HG02610 (cell line): ENCODE measurements around the gene UST.
"Not testable (repeated sequence)": the region's sequence is repeated elsewhere in the genome, so short reads cannot be mapped to it uniquely, and the experiment has no call there.

Source experiments
- ATAC-seq: cut with Tn5 transposase; IDR thresholded peaks from one replicate; pipeline ENCODE4 v1.9.1; 2021; ENCODE audit warnings: mild to moderate bottlenecking, moderate library complexity; ENCODE audit not compliant: unreplicated experiment

Gene UST

GRCh38 chr6:148967541-148967956, 220.7 kb downstream of the UST start:
- no peak for ATAC-seq

GRCh38 chr6:148968771-148969602, 222.2 kb downstream of the UST start:
- ATAC-seq, result no peak

GRCh38 chr6:148969603-148970061, 222.8 kb downstream of the UST start:
- no peak for ATAC-seq

GRCh38 chr6:148971031-148971927, 224.4 kb downstream of the UST start:
- no peak for ATAC-seq

GRCh38 chr6:148972481-148972880, 225.7 kb downstream of the UST start:
- ATAC-seq, result no peak

- ATAC-seq, result no peak
These were observed 226.8 kb downstream of the UST start for GRCh38 chr6:148973538-148974208.

- no peak for ATAC-seq
These were observed 227.5 kb downstream of the UST start for GRCh38 chr6:148974351-148974750.

GRCh38 chr6:148978298-148978697, 231.5 kb downstream of the UST start:
- ATAC-seq, result not testable (repeated sequence)

- ATAC-seq, result no peak
These were observed 232.4 kb downstream of the UST start for GRCh38 chr6:148979014-148979901.

- ATAC-seq, result no peak
These were observed 233.4 kb downstream of the UST start for GRCh38 chr6:148980234-148980633.

GRCh38 chr6:148981515-148981914, 234.7 kb downstream of the UST start:
- no peak for ATAC-seq

GRCh38 chr6:148983101-148983761, 236.4 kb downstream of the UST start:
- ATAC-seq, result no peak

- no peak for ATAC-seq
These were observed 237.1 kb downstream of the UST start for GRCh38 chr6:148983966-148984365.

GRCh38 chr6:148984531-148985056, 237.8 kb downstream of the UST start:
- ATAC-seq, result no peak

- ATAC-seq, result no peak
These were observed 238.7 kb downstream of the UST start for GRCh38 chr6:148985499-148985898.

GRCh38 chr6:148986608-148987007, 239.8 kb downstream of the UST start:
- no peak for ATAC-seq

- no peak for ATAC-seq
These were observed 241.2 kb downstream of the UST start for GRCh38 chr6:148987982-148988381.

- no peak for ATAC-seq
These were observed 242.8 kb downstream of the UST start for GRCh38 chr6:148989585-148989984.

- ATAC-seq, result no peak
These were observed 243.6 kb downstream of the UST start for GRCh38 chr6:148990403-148990802.
